ENCODE data around the gene IL15. TPM values are rescaled to one million over a fixed set of nuclear protein-coding genes. Genes with fewer than 3 reads are reported as not detected.
"Not testable (repeated sequence)": the region's sequence is repeated elsewhere in the genome, so short reads cannot be mapped to it uniquely, and the experiment has no call there.

Gene IL15
- polyA plus RNA-seq, 2 donors = 2.8 to 6.5 TPM

DNA sequence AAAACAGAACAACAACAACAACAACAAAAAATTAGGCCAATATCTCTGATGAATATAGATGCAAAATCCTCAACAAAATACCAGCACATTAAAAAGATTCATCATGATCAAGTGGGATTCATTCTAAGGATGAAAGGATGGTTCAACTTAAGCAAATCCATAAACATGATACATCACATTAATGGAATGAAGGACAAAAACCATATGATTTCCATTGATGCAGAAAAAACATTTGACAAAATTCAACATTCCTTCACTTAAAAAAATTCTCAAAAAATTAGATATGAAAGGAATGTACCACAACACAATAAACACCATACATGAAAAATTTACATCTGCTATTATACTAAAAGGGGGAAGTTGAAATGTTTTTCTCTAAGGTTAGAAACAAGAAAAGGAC, 103.3 kb downstream of the IL15 start:
- Histone ChIP-seq H3K27ac (ENCODE audit: low read depth in 2 of 2, low read length in 1 of 2) (no peak overlapping the region), H3K9me3 (ENCODE audit: control insufficient read depth in 2 of 2, insufficient read depth in 1 of 2, low read depth in 1 of 2, low read length in 1 of 2) (no peaks in the 10 kb centered on the region), H3K36me3 (ENCODE audit: control insufficient read depth in 2 of 2, insufficient read depth in 2 of 2, low read length in 1 of 2) (no peaks in the 10 kb centered on the region), H3K4me3 (ENCODE audit: low read depth in 1 of 2, low read length in 2 of 2) (no peak overlapping the region), H3K27me3 (ENCODE audit: control insufficient read depth in 1 of 2, insufficient read depth in 2 of 2, low read length in 2 of 2) (no peaks in the 10 kb centered on the region), H3K4me1 (ENCODE audit: control insufficient read depth in 2 of 2, insufficient read depth in 2 of 2, low read length in 1 of 2) (no peaks in the 10 kb centered on the region)

GRCh38 chr4:141746026-141746425, 109.6 kb downstream of the IL15 start:
- Histone ChIP-seq H3K9me3 (ENCODE audit: control insufficient read depth in 2 of 2, insufficient read depth in 1 of 2, low read depth in 1 of 2, low read length in 1 of 2) (no peaks in the 10 kb centered on the region), H3K4me3 (ENCODE audit: low read depth in 1 of 2, low read length in 2 of 2) (no peak overlapping the region), H3K27me3 (ENCODE audit: control insufficient read depth in 1 of 2, insufficient read depth in 2 of 2, low read length in 2 of 2) (no peaks in the 10 kb centered on the region), H3K27ac (ENCODE audit: low read depth in 2 of 2, low read length in 1 of 2) (no peak overlapping the region), H3K36me3 (ENCODE audit: control insufficient read depth in 2 of 2, insufficient read depth in 2 of 2, low read length in 1 of 2) (no peaks in the 10 kb centered on the region), H3K4me1 (ENCODE audit: control insufficient read depth in 2 of 2, insufficient read depth in 2 of 2, low read length in 1 of 2) (no peaks in the 10 kb centered on the region)
- WGBS, 2 donors = 65 to 71% methylated on average over 1 of the region's 1 CpG

GRCh38 chr4:141751806-141752205, 115.4 kb downstream of the IL15 start:
- H3K4me3 ChIP-seq (ENCODE audit: low read depth in 1 of 2, low read length in 2 of 2); H3K9me3 ChIP-seq (ENCODE audit: control insufficient read depth in 2 of 2, insufficient read depth in 1 of 2, low read depth in 1 of 2, low read length in 1 of 2); H3K4me1 ChIP-seq (ENCODE audit: control insufficient read depth in 2 of 2, insufficient read depth in 2 of 2, low read length in 1 of 2); H3K36me3 ChIP-seq (ENCODE audit: control insufficient read depth in 2 of 2, insufficient read depth in 2 of 2, low read length in 1 of 2); H3K27ac ChIP-seq (ENCODE audit: low read depth in 2 of 2, low read length in 1 of 2); H3K27me3 ChIP-seq (ENCODE audit: control insufficient read depth in 1 of 2, insufficient read depth in 2 of 2, low read length in 2 of 2): not testable (repeated sequence)
- WGBS, 2 donors = 83 to 87% methylated on average over 3 of the region's 3 CpGs

GRCh38 chr4:141757287-141757686, 120.9 kb downstream of the IL15 start:
- WGBS, 2 donors = 75 to 88% methylated on average over 2 of the region's 2 CpGs
- no peaks in the 10 kb centered on the region for H3K36me3 ChIP-seq (ENCODE audit: control insufficient read depth in 2 of 2, insufficient read depth in 2 of 2, low read length in 1 of 2)
- H3K27me3 ChIP-seq (ENCODE audit: control insufficient read depth in 1 of 2, insufficient read depth in 2 of 2, low read length in 2 of 2) = no peaks in the 10 kb centered on the region
- no peaks in the 10 kb centered on the region for H3K9me3 ChIP-seq (ENCODE audit: control insufficient read depth in 2 of 2, insufficient read depth in 1 of 2, low read depth in 1 of 2, low read length in 1 of 2)
- no peaks in the 10 kb centered on the region for H3K4me1 ChIP-seq (ENCODE audit: control insufficient read depth in 2 of 2, insufficient read depth in 2 of 2, low read length in 1 of 2)
- H3K4me3 ChIP-seq (ENCODE audit: low read depth in 1 of 2, low read length in 2 of 2) = no peak overlapping the region
- no peak overlapping the region for H3K27ac ChIP-seq (ENCODE audit: low read depth in 2 of 2, low read length in 1 of 2)

- no peaks in the 10 kb centered on the region for H3K36me3 ChIP-seq (ENCODE audit: control insufficient read depth in 2 of 2, insufficient read depth in 2 of 2, low read length in 1 of 2)
- no peaks in the 10 kb centered on the region for H3K9me3 ChIP-seq (ENCODE audit: control insufficient read depth in 2 of 2, insufficient read depth in 1 of 2, low read depth in 1 of 2, low read length in 1 of 2)
- H3K4me1 ChIP-seq (ENCODE audit: control insufficient read depth in 2 of 2, insufficient read depth in 2 of 2, low read length in 1 of 2) = no peaks in the 10 kb centered on the region
- H3K27ac ChIP-seq (ENCODE audit: low read depth in 2 of 2, low read length in 1 of 2) = no peak overlapping the region
- no peak overlapping the region for H3K4me3 ChIP-seq (ENCODE audit: low read depth in 1 of 2, low read length in 2 of 2)
- WGBS, 2 donors = 33 to 36% methylated on average over 1 of the region's 1 CpG
- no peaks in the 10 kb centered on the region for H3K27me3 ChIP-seq (ENCODE audit: control insufficient read depth in 1 of 2, insufficient read depth in 2 of 2, low read length in 2 of 2)
These were observed 123.5 kb downstream of the IL15 start for GRCh38 chr4:141759796-141760425.

GRCh38 chr4:141761926-141762325, 125.5 kb downstream of the IL15 start:
- Histone ChIP-seq H3K9me3 (ENCODE audit: control insufficient read depth in 2 of 2, insufficient read depth in 1 of 2, low read depth in 1 of 2, low read length in 1 of 2) (no peaks in the 10 kb centered on the region), H3K27ac (ENCODE audit: low read depth in 2 of 2, low read length in 1 of 2) (no peak overlapping the region), H3K4me1 (ENCODE audit: control insufficient read depth in 2 of 2, insufficient read depth in 2 of 2, low read length in 1 of 2) (no peaks in the 10 kb centered on the region), H3K27me3 (ENCODE audit: control insufficient read depth in 1 of 2, insufficient read depth in 2 of 2, low read length in 2 of 2) (no peaks in the 10 kb centered on the region), H3K36me3 (ENCODE audit: control insufficient read depth in 2 of 2, insufficient read depth in 2 of 2, low read length in 1 of 2) (no peaks in the 10 kb centered on the region), H3K4me3 (ENCODE audit: low read depth in 1 of 2, low read length in 2 of 2) (no peak overlapping the region)
- 69 to 73% methylated on average over 2 of the region's 2 CpGs for WGBS, 2 donors

GRCh38 chr4:141763374-141763773, 127.0 kb downstream of the IL15 start:
- Histone ChIP-seq H3K4me1 (ENCODE audit: control insufficient read depth in 2 of 2, insufficient read depth in 2 of 2, low read length in 1 of 2) (no peaks in the 10 kb centered on the region), H3K9me3 (ENCODE audit: control insufficient read depth in 2 of 2, insufficient read depth in 1 of 2, low read depth in 1 of 2, low read length in 1 of 2) (no peaks in the 10 kb centered on the region), H3K36me3 (ENCODE audit: control insufficient read depth in 2 of 2, insufficient read depth in 2 of 2, low read length in 1 of 2) (no peaks in the 10 kb centered on the region), H3K27ac (ENCODE audit: low read depth in 2 of 2, low read length in 1 of 2) (no peak overlapping the region), H3K27me3 (ENCODE audit: control insufficient read depth in 1 of 2, insufficient read depth in 2 of 2, low read length in 2 of 2) (no peaks in the 10 kb centered on the region), H3K4me3 (ENCODE audit: low read depth in 1 of 2, low read length in 2 of 2) (no peak overlapping the region)
- WGBS, 2 donors = 62 to 70% methylated on average over 2 of the region's 2 CpGs

DNA sequence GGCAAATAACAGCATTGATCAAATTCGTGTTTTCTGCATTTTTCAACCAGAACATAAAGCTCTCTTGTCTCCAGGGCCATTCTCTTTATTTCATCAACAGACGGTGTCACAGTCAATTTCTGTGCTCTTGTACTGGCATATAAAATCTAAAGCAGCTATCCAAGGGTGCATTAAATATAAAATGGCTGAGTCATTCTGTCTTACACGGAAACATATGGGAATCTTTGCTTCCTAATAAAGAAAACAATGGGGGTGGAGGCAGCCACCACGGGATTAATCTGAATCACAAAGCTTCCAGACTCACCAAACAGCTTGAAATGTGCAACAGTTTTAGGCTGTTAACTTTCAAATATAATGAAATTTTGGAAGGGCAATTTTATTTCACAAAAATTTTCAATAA, 132.6 kb downstream of the IL15 start:
- Histone ChIP-seq H3K9me3 (ENCODE audit: control insufficient read depth in 2 of 2, insufficient read depth in 1 of 2, low read depth in 1 of 2, low read length in 1 of 2) (no peaks in the 10 kb centered on the region), H3K4me3 (ENCODE audit: low read depth in 1 of 2, low read length in 2 of 2) (no peak overlapping the region), H3K27ac (ENCODE audit: low read depth in 2 of 2, low read length in 1 of 2) (no peak overlapping the region), H3K27me3 (ENCODE audit: control insufficient read depth in 1 of 2, insufficient read depth in 2 of 2, low read length in 2 of 2) (no peaks in the 10 kb centered on the region), H3K4me1 (ENCODE audit: control insufficient read depth in 2 of 2, insufficient read depth in 2 of 2, low read length in 1 of 2) (no peaks in the 10 kb centered on the region), H3K36me3 (ENCODE audit: control insufficient read depth in 2 of 2, insufficient read depth in 2 of 2, low read length in 1 of 2) (no peaks in the 10 kb centered on the region)
- 33 to 38% methylated on average over 4 of the region's 4 CpGs for WGBS, 2 donors

- WGBS, 2 donors = 48 to 55% methylated on average over 10 of the region's 10 CpGs
- H3K4me3 ChIP-seq (ENCODE audit: low read depth in 1 of 2, low read length in 2 of 2) = no peak overlapping the region
- H3K9me3 ChIP-seq (ENCODE audit: control insufficient read depth in 2 of 2, insufficient read depth in 1 of 2, low read depth in 1 of 2, low read length in 1 of 2) = no peaks in the 10 kb centered on the region
- H3K36me3 ChIP-seq (ENCODE audit: control insufficient read depth in 2 of 2, insufficient read depth in 2 of 2, low read length in 1 of 2) = no peaks in the 10 kb centered on the region
- no peak overlapping the region for H3K27ac ChIP-seq (ENCODE audit: low read depth in 2 of 2, low read length in 1 of 2)
- H3K4me1 ChIP-seq (ENCODE audit: control insufficient read depth in 2 of 2, insufficient read depth in 2 of 2, low read length in 1 of 2) = no peaks in the 10 kb centered on the region
- no peaks in the 10 kb centered on the region for H3K27me3 ChIP-seq (ENCODE audit: control insufficient read depth in 1 of 2, insufficient read depth in 2 of 2, low read length in 2 of 2)
These were observed 135.8 kb downstream of the IL15 start for GRCh38 chr4:141771889-141772830.

DNA sequence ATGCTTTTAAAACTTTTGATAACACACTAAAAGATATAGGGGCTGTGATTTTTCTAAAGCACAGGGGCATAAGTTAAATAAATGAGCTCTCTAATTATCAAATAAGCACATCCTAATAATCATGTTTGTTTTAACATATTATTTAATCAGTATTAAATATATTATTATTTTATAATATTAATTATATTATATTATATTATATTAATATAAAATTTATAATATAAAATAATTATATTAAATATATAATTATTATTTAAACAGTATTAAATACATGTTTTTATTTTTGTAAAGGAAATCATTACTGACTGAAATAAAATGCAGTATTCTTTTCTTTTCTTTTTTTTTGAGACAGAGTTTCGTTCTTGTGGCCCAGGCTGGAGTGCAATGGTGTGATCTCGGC, 136.5 kb downstream of the IL15 start:
- H3K4me1 ChIP-seq (ENCODE audit: control insufficient read depth in 2 of 2, insufficient read depth in 2 of 2, low read length in 1 of 2) = no peaks in the 10 kb centered on the region
- H3K36me3 ChIP-seq (ENCODE audit: control insufficient read depth in 2 of 2, insufficient read depth in 2 of 2, low read length in 1 of 2) = no peaks in the 10 kb centered on the region
- no peak overlapping the region for H3K27ac ChIP-seq (ENCODE audit: low read depth in 2 of 2, low read length in 1 of 2)
- H3K27me3 ChIP-seq (ENCODE audit: control insufficient read depth in 1 of 2, insufficient read depth in 2 of 2, low read length in 2 of 2) = no peaks in the 10 kb centered on the region
- no peaks in the 10 kb centered on the region for H3K9me3 ChIP-seq (ENCODE audit: control insufficient read depth in 2 of 2, insufficient read depth in 1 of 2, low read depth in 1 of 2, low read length in 1 of 2)
- no peak overlapping the region for H3K4me3 ChIP-seq (ENCODE audit: low read depth in 1 of 2, low read length in 2 of 2)
- 92 to 94% methylated on average over 2 of the region's 2 CpGs for WGBS, 2 donors
